ENCODE results near the gene BTLA. TPM values are rescaled to one million over a fixed set of nuclear protein-coding genes. Genes with fewer than 3 reads are reported as not detected.
"Not testable (repeated sequence)": the region's sequence is repeated elsewhere in the genome, so short reads cannot be mapped to it uniquely, and the experiment has no call there.

Gene BTLA
- total and polyA plus RNA-seq, 5 experiments from 2014 or later: 5.5 to 18.5 (median 13.8) TPM

- no peaks in the 10 kb centered on the region for H3K27me3 Mint-ChIP-seq
- DNase-seq: no peak
- H3K36me3 Mint-ChIP-seq: peaks cover 4 to 50% (median 31%) of the 10 kb centered on the region in 3 donors
- peaks cover 0 to 3% (median 0%) of the 10 kb centered on the region in 9 donors for H3K9me3 Mint-ChIP-seq
- no peak for ATAC-seq
- H3K4me1 Mint-ChIP-seq: peaks cover 44 to 88% (median 85%) of the 10 kb centered on the region in 4 donors
- POLR2A ChIA-PET: interaction anchor here (0.6 to 2.8 kb wide), 3 partner anchors 12 to 32 kb away, joined by 3 to 12 read pairs (median 6); no protein-coding TSS in a partner anchor
- H3K27ac Mint-ChIP-seq: peak overlapping the region in 7 of 10 donors; percentile 15 to 87 (median 45)
- H3K4me3 Mint-ChIP-seq: peak overlapping the region in 1 of 10 donors; percentile 9
Observed at GRCh38 chr3:112466020-112466419, 33.3 kb downstream of the BTLA start.

GRCh38 chr3:112464264-112464663 lies 35.0 kb downstream of the BTLA start:
- Mint-ChIP-seq H3K27ac (peak overlapping the region; percentile 29 to 94 (median 85)), H3K9me3 (peaks cover 0 to 3% (median 0%) of the 10 kb centered on the region in 9 donors), H3K4me1 (peaks cover 43 to 88% (median 86%) of the 10 kb centered on the region in 4 donors), H3K27me3 (no peaks in the 10 kb centered on the region), H3K4me3 (peak overlapping the region; percentile 36 to 82 (median 65)), H3K36me3 (peaks cover 4 to 34% (median 25%) of the 10 kb centered on the region in 3 donors)
- DNase-seq: peak in 3 of 10 donors; percentile 41 to 46 (median 45)
- ATAC-seq: peak; percentile 76 to 84
- POLR2A ChIA-PET: interaction anchor here (0.5 to 2.8 kb wide), 11 partner anchors 9 to 310 kb away, joined by 3 to 12 read pairs (median 3); partner anchors contain the start of gene BTLA

GRCh38 chr3:112463250-112463649 lies 36.0 kb downstream of the BTLA start:
- Mint-ChIP-seq H3K27me3 (no peaks in the 10 kb centered on the region), H3K4me3 (peak overlapping the region in 9 of 10 donors; percentile 39 to 82 (median 55)), H3K4me1 (peaks cover 43 to 89% (median 83%) of the 10 kb centered on the region in 4 donors), H3K9me3 (peaks cover 0 to 3% (median 0%) of the 10 kb centered on the region in 9 donors), H3K36me3 (peaks cover 0 to 29% (median 23%) of the 10 kb centered on the region in 3 donors), H3K27ac (peak overlapping the region; percentile 56 to 93 (median 84))
- peak in 2 of 10 donors; percentile 19 to 29 for DNase-seq
- ATAC-seq: peak; percentile 54 to 58
- POLR2A ChIA-PET: interaction anchor here (1.0 to 2.8 kb wide), 4 partner anchors 10 to 37 kb away, joined by 3 to 12 read pairs (median 8); partner anchors contain the start of gene BTLA

GRCh38 chr3:112461787-112462186 lies 37.5 kb downstream of the BTLA start:
- POLR2A ChIA-PET, DNase-seq, ATAC-seq, H3K9me3 Mint-ChIP-seq, H3K4me3 Mint-ChIP-seq, H3K27me3 Mint-ChIP-seq: not testable (repeated sequence)
- peaks cover 39 to 88% (median 74%) of the 10 kb centered on the region in 4 donors for H3K4me1 Mint-ChIP-seq
- H3K36me3 Mint-ChIP-seq: peaks cover 0 to 20% (median 17%) of the 10 kb centered on the region in 3 donors
- H3K27ac Mint-ChIP-seq: peak overlapping the region in 7 of 10 donors; percentile 4 to 87 (median 53)

GRCh38 chr3:112460519-112461195 lies 38.6 kb downstream of the BTLA start:
- Mint-ChIP-seq H3K9me3 (peaks cover 0 to 4% (median 0%) of the 10 kb centered on the region in 9 donors), H3K27me3 (no peaks in the 10 kb centered on the region), H3K4me3 (peak overlapping the region in 7 of 10 donors; percentile 1 to 77 (median 52)), H3K36me3 (peaks cover 0 to 10% (median 8%) of the 10 kb centered on the region in 3 donors), H3K27ac (peak overlapping the region in 9 of 10 donors; percentile 50 to 88 (median 77)), H3K4me1 (peaks cover 37 to 84% (median 66%) of the 10 kb centered on the region in 4 donors)
- POLR2A ChIA-PET: no interaction called here
- ATAC-seq (no peak), DNase-seq (no peak)

GRCh38 chr3:112459750-112460149 lies 39.5 kb downstream of the BTLA start:
- peak overlapping the region; percentile 4 to 87 (median 72) for H3K27ac Mint-ChIP-seq
- peaks cover 0 to 6% (median 5%) of the 10 kb centered on the region in 3 donors for H3K36me3 Mint-ChIP-seq
- no peak for DNase-seq
- POLR2A ChIA-PET: no interaction called here
- no peaks in the 10 kb centered on the region for H3K27me3 Mint-ChIP-seq
- peaks cover 0 to 4% (median 0%) of the 10 kb centered on the region in 9 donors for H3K9me3 Mint-ChIP-seq
- peak in 1 of 2 donors; percentile 14 for ATAC-seq
- H3K4me1 Mint-ChIP-seq: peaks cover 35 to 82% (median 57%) of the 10 kb centered on the region in 4 donors
- peak overlapping the region in 9 of 10 donors; percentile 2 to 77 (median 39) for H3K4me3 Mint-ChIP-seq

GRCh38 chr3:112456147-112456546 lies 43.1 kb downstream of the BTLA start:
- Mint-ChIP-seq H3K27me3 (no peaks in the 10 kb centered on the region), H3K9me3 (peaks cover 0 to 4% (median 0%) of the 10 kb centered on the region in 9 donors), H3K4me1 (peaks cover 23 to 54% (median 29%) of the 10 kb centered on the region in 4 donors), H3K4me3 (no peak overlapping the region), H3K27ac (peak overlapping the region in 1 of 10 donors; percentile 53), H3K36me3 (peaks cover 0 to 3% (median 0%) of the 10 kb centered on the region in 3 donors)
- POLR2A ChIA-PET: no interaction called here
- ATAC-seq (no peak), DNase-seq (no peak)

GRCh38 chr3:112448939-112449338 lies 50.3 kb downstream of the BTLA start:
- DNase-seq (no peak), ATAC-seq (no peak)
- H3K4me1 Mint-ChIP-seq: peaks cover 6 to 14% (median 7%) of the 10 kb centered on the region in 4 donors
- H3K27ac Mint-ChIP-seq: peak overlapping the region in 1 of 10 donors; percentile 23
- H3K27me3 Mint-ChIP-seq: no peaks in the 10 kb centered on the region
- H3K9me3 Mint-ChIP-seq: no peaks in the 10 kb centered on the region
- POLR2A ChIA-PET: no interaction called here
- no peak overlapping the region for H3K4me3 Mint-ChIP-seq
- H3K36me3 Mint-ChIP-seq: no peaks in the 10 kb centered on the region

- H3K27ac Mint-ChIP-seq: no peak overlapping the region
- H3K27me3 Mint-ChIP-seq: no peaks in the 10 kb centered on the region
- POLR2A ChIA-PET: no interaction called here
- no peaks in the 10 kb centered on the region for H3K36me3 Mint-ChIP-seq
- DNase-seq: no peak
- H3K4me3 Mint-ChIP-seq: no peak overlapping the region
- no peaks in the 10 kb centered on the region for H3K9me3 Mint-ChIP-seq
- ATAC-seq: no peak
- H3K4me1 Mint-ChIP-seq: peaks cover 6 to 13% (median 7%) of the 10 kb centered on the region in 4 donors
Observed at GRCh38 chr3:112446343-112446742, 52.9 kb downstream of the BTLA start.

- Mint-ChIP-seq H3K27ac (no peak overlapping the region), H3K9me3 (no peaks in the 10 kb centered on the region), H3K36me3 (no peaks in the 10 kb centered on the region), H3K4me3 (no peak overlapping the region), H3K4me1 (peaks cover 6 to 13% (median 7%) of the 10 kb centered on the region in 4 donors), H3K27me3 (no peaks in the 10 kb centered on the region)
- POLR2A ChIA-PET: no interaction called here
- DNase-seq: no peak
- no peak for ATAC-seq
Observed at GRCh38 chr3:112445839-112446238, 53.4 kb downstream of the BTLA start.

- peak overlapping the region in 4 of 10 donors; percentile 12 to 76 (median 42) for H3K27ac Mint-ChIP-seq
- peak in 2 of 10 donors; percentile 8 to 18 for DNase-seq
- POLR2A ChIA-PET: no interaction called here
- H3K27me3 Mint-ChIP-seq: no peaks in the 10 kb centered on the region
- peaks cover 0 to 26% (median 6%) of the 10 kb centered on the region in 9 donors for H3K9me3 Mint-ChIP-seq
- H3K36me3 Mint-ChIP-seq: peaks cover 0 to 9% (median 4%) of the 10 kb centered on the region in 3 donors
- peak overlapping the region in 1 of 10 donors; percentile 63 for H3K4me3 Mint-ChIP-seq
- peaks cover 4 to 31% (median 11%) of the 10 kb centered on the region in 4 donors for H3K4me1 Mint-ChIP-seq
- ATAC-seq: no peak
Observed at GRCh38 chr3:112437146-112438022, 61.9 kb downstream of the BTLA start.

GRCh38 chr3:112429960-112430359 lies 69.3 kb downstream of the BTLA start:
- no peak overlapping the region for H3K27ac Mint-ChIP-seq
- ATAC-seq (no peak), DNase-seq (no peak)
- H3K4me1 Mint-ChIP-seq: peaks cover 0 to 10% (median 3%) of the 10 kb centered on the region in 4 donors
- peaks cover 0 to 12% (median 0%) of the 10 kb centered on the region in 9 donors for H3K9me3 Mint-ChIP-seq
- no peaks in the 10 kb centered on the region for H3K27me3 Mint-ChIP-seq
- H3K36me3 Mint-ChIP-seq: peaks cover 0 to 1% (median 0%) of the 10 kb centered on the region in 3 donors
- POLR2A ChIA-PET: no interaction called here
- no peak overlapping the region for H3K4me3 Mint-ChIP-seq
